Mesothelial cell of epicardium (in vitro differentiated cells): Measurements from ENCODE around the gene PITX2. TPM values are rescaled to one million over a fixed set of nuclear protein-coding genes. Genes with fewer than 3 reads are reported as not detected.

Experiments used
- DNase-seq, 2 experiments: peaks; one replicate each; pipeline ENCODE4 v3.0.0; 2021; ENCODE audit warnings: low spot score in 2 of 2; ENCODE audit not compliant: unreplicated experiment in 2 of 2
- H3K27ac Mint-ChIP-seq: 2 replicates; pipeline ENCODE4 v1.8.0; 2021; ENCODE audit warnings: mixed read lengths
- H3K27me3 Mint-ChIP-seq: 2 replicates; pipeline ENCODE4 v1.8.0; 2021; ENCODE audit warnings: low read depth, mixed read lengths
- H3K36me3 Mint-ChIP-seq: 2 replicates; pipeline ENCODE4 v1.8.0; 2021; ENCODE audit warnings: mixed read lengths
- H3K4me1 Mint-ChIP-seq: 2 replicates; pipeline ENCODE4 v1.8.0; 2021; ENCODE audit warnings: mixed read lengths
- H3K4me3 Mint-ChIP-seq: 2 replicates; pipeline ENCODE4 v1.8.0; 2021; ENCODE audit warnings: mild to moderate bottlenecking, moderate library complexity, mixed read lengths
- H3K9me3 Mint-ChIP-seq: 2 replicates; pipeline ENCODE4 v1.8.0; 2021; ENCODE audit warnings: mixed read lengths
- total RNA-seq: library from RNA; stranded (reverse); gene quantifications from 3 replicates; pipeline ENCODE4 v1.2.1, GENCODE V29; 2021
- TF ChIP-seq, protein P1 (sequence below): fragments of 200-600 bp; sonication (generic); IDR thresholded peaks from one replicate; pipeline ENCODE4 v1.5.0; 2021; ENCODE audit warnings: antibody characterized with exemption; ENCODE audit not compliant: unreplicated experiment

The PITX2 gene
- total RNA-seq, 1 donor from 2014 or later = 95.5 TPM

DNA sequence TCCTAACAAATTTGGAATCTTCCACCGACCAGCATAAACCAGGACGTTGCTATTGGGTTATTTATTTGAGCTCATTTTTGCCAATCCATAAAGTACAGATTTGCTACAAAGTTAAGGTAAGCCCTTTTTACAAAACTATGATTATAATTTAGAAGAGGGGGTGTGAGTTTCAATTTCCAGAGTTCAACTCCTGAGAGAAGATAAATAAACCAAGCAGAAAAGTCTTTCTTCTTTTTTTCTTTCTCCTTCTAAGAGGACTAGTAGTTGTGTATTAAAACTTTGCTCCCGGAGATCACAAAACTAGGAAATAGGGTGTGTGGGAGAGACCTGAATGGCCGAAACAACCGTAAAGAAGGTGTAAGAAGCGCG lies 2.6 kb downstream of the PITX2 start:
- peak overlapping the region; percentile 95 for H3K27ac Mint-ChIP-seq
- peaks cover 80% of the 10 kb centered on the region for H3K4me1 Mint-ChIP-seq
- peaks cover 15% of the 10 kb centered on the region for H3K36me3 Mint-ChIP-seq
- peak overlapping the region; percentile 86 for H3K4me3 Mint-ChIP-seq
- no peak for DNase-seq
- TF ChIP-seq, protein P1, sequence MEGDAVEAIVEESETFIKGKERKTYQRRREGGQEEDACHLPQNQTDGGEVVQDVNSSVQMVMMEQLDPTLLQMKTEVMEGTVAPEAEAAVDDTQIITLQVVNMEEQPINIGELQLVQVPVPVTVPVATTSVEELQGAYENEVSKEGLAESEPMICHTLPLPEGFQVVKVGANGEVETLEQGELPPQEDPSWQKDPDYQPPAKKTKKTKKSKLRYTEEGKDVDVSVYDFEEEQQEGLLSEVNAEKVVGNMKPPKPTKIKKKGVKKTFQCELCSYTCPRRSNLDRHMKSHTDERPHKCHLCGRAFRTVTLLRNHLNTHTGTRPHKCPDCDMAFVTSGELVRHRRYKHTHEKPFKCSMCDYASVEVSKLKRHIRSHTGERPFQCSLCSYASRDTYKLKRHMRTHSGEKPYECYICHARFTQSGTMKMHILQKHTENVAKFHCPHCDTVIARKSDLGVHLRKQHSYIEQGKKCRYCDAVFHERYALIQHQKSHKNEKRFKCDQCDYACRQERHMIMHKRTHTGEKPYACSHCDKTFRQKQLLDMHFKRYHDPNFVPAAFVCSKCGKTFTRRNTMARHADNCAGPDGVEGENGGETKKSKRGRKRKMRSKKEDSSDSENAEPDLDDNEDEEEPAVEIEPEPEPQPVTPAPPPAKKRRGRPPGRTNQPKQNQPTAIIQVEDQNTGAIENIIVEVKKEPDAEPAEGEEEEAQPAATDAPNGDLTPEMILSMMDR = no peak
- no peaks in the 10 kb centered on the region for H3K9me3 Mint-ChIP-seq
- peaks cover 18% of the 10 kb centered on the region for H3K27me3 Mint-ChIP-seq

DNA sequence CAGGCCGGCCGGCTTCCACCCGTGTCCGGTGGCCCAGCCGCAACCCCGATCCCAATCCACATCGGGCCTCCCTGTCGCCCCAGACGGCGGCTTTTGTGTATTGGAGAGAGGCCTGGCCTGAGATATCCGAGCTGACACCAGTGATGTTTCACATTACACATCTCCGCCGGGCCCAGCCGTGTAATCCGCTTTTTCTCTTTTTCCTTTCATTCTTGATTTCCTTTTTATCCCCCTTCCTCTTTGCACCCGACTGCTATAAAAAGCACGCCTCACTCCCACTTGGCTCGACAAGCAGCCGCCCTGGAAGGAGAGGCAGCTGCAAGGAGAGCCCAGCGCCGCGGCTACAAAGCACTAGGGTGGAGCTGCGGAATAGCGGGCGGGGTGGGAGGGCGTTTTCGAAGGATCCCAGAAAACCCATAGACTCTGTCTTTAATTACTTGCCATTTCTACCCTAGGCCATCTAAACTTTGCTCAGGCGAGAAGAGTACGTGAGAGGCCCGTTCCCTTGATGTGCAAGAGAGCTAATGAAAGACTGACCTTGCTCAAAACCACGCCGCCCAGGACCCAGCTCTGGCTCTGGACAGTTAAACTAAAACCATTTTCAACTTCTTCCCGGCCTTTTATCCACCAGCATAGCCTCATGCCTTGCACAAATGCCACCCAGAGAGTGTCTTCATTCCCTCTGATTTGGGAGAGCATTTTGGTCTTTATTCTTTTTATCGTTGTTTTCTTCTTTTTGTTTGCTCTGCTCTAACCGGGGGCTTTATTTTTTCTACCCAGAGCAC lies 3.2 kb downstream of the PITX2 start:
- peaks cover 79% of the 10 kb centered on the region for H3K4me1 Mint-ChIP-seq
- H3K36me3 Mint-ChIP-seq = peaks cover 15% of the 10 kb centered on the region
- no peaks in the 10 kb centered on the region for H3K9me3 Mint-ChIP-seq
- H3K27me3 Mint-ChIP-seq = peaks cover 11% of the 10 kb centered on the region
- peak overlapping the region; percentile 95 for H3K27ac Mint-ChIP-seq
- peak overlapping the region; percentile 86 for H3K4me3 Mint-ChIP-seq
- peak in 1 of 2 experiments; percentile 55 for DNase-seq
- TF ChIP-seq, protein P1 = no peak

DNA sequence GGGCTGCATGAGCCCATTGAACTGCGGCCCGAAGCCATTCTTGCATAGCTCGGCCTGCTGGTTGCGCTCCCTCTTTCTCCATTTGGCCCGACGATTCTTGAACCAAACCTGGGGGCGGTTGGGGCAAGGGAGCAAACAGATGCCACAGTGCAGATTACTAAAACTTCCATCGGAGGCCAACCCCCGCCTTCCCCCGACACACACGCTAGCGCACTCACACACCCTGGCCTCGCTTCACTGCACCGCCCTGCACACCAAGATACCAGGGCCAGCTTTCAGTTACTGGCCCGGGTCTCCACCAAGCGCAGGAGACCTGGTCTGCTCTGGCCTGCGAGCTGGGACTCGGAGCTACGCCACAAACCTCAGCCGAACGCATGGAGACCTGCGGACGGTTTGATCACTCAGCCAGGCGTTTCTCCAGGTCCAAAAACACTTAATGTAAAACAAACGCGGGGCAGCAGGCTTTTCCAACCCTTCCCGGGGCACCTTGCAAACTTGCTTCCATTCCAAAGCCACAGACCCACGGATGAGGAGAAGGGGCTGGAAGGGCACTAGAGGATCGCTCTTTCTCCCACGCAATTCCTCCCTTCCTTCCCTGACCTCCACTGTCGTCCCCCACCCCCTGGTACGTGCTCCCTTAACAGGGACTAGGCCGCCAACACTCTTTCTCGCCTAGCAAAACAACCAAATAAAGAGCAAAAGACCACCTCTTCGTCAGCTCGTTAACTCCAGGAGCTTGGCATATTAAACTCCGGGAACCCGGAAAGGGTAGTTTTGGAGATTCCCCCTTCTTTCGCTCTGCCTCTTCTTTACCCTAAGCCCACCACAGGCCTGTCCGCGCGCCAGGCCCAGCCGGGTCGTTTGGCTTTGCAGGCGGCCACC lies 4.1 kb downstream of the PITX2 start:
- peak overlapping the region; percentile 86 for H3K4me3 Mint-ChIP-seq
- peak overlapping the region; percentile 95 for H3K27ac Mint-ChIP-seq
- peaks cover 7% of the 10 kb centered on the region for H3K27me3 Mint-ChIP-seq
- TF ChIP-seq, protein P1 = no peak
- DNase-seq = no peak
- peaks cover 80% of the 10 kb centered on the region for H3K4me1 Mint-ChIP-seq
- H3K36me3 Mint-ChIP-seq = peaks cover 15% of the 10 kb centered on the region
- H3K9me3 Mint-ChIP-seq = no peaks in the 10 kb centered on the region

DNA sequence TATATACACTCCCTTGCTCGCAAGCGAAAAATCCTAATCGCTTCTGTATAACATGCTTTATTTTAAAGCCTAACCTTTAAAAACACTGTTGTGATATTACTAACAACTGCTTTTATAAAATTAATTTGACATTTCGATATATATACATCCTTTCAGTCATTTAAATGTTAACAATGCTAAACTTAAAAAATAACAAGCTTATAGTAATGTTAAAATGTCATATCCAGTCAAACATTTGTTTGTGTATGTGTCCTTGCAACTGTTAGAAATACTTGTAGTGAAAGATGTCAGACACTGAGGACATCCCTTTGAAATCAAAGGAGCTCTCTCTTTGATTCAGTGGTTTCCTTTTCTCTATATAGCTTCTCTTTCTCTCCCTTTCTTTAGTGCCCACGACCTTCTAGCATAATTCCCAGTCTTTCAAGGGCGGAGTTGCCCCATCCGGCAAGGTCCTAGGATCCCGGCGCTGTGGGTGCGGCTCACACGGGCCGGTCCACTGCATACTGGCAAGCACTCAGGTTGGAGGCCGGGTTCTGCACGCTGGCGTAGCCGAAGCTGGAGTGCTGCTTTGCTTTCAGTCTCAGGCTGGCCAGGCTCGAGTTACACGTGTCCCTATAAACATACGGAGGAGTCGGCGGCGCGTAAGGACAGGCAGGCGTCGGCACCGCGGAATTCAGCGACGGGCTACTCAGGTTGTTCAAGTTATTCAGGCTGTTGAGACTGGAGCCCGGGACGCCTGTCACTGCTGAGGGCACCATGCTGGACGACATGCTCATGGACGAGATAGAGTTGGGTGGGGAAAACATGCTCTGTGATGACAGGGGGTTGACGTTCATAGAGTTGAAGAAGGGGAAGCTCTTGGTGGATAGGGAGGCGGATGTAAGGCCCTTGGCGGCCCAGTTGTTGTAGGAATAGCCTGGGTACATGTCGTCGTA lies 5.0 kb downstream of the PITX2 start:
- TF ChIP-seq, protein P1 = no peak
- Mint-ChIP-seq H3K4me1 (peaks cover 81% of the 10 kb centered on the region), H3K36me3 (peaks cover 15% of the 10 kb centered on the region), H3K4me3 (peak overlapping the region; percentile 86), H3K27ac (peak overlapping the region; percentile 95), H3K27me3 (no peaks in the 10 kb centered on the region), H3K9me3 (no peaks in the 10 kb centered on the region)
- peak in 1 of 2 experiments; percentile 62 for DNase-seq

DNA sequence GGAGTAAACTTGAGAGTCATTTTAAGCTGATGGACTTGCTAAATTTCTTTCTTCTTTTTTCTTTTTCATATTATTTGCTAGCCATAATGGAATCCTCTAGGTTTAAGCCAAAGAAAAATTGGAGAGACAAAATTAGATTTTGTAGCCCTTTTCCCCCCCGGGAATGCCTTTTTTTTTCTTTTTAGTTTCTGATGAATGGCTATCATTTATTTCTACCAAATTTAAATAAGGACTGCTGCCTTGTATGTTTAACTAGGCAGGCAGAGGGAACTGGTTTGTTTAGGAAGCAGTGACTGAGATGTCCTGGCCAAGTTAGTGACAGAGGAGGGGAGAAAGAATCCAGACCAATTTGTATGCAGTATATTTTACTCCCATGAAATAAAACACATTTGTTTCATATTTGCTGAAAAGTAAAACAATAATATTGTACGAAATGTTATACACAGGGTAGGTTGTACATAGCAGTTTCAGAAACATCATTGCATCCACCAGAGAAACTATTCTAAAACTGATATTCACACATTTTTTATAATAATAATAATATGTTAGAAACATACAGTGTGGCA lies 5.7 kb downstream of the PITX2 start:
- TF ChIP-seq, protein P1 = no peak
- Mint-ChIP-seq H3K27ac (peak overlapping the region; percentile 99), H3K4me3 (peak overlapping the region; percentile 45), H3K27me3 (no peaks in the 10 kb centered on the region), H3K4me1 (peaks cover 83% of the 10 kb centered on the region), H3K9me3 (no peaks in the 10 kb centered on the region), H3K36me3 (peaks cover 15% of the 10 kb centered on the region)
- DNase-seq = no peak
